C4-2B (cell line): ENCODE results near the gene MAP3K5.

Experiments used
- CTCF ChIP-seq: fragments of 450-650 bp; conservative IDR thresholded peaks from 2 replicates; pipeline ENCODE4 v1.5.1; 2017; ENCODE audit warnings: mild to moderate bottlenecking
- ZFX ChIP-seq: fragments of 450-650 bp; IDR thresholded peaks from 2 replicates; pipeline ENCODE4 v1.6.1; 2017

- TF ChIP-seq CTCF (no peak), ZFX (no peak)
Observed at GRCh38 chr6:136729832-136730231, 62.4 kb downstream of the MAP3K5 start.
